Measurements from ENCODE around the gene CTDP1.

The CTDP1 gene

DNA sequence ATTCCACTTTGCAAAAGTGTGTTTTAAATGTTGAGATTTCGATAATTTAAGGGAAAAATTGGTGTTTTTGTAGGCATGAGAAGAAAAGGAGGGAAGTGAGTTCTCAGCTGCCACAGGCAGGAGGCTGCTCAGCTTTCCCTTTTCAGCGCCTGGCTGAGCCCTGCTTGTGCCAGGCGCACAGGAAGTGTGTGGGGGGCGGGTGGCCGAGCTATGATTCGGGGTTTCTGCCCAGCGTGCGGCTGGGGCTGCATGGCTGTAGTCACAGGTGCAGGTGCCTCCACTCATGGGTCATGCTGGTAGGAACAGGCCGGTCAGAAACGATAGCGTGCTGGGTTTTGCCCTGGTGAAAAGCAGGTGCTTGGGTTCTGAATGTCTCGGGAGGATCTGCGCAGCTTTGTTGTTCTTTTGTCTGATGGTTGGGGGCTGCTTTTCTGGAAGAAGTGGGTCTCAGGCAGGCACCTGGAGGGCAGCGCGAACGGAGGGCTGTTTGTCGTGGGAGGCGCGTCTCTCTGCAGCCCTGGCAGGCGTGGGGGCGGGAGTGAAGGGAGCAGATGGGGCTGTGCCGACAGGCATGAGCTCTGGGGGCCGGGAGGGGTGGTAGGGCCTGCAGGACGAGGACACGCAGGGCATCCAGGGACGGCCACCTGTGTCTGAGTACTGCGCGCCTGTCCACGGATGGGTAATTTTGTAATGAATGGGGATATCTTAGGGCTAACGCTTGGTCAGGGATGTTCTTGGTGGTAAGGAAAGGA, 120.2 kb downstream of the CTDP1 start:
- no peak for DNase-seq

DNA sequence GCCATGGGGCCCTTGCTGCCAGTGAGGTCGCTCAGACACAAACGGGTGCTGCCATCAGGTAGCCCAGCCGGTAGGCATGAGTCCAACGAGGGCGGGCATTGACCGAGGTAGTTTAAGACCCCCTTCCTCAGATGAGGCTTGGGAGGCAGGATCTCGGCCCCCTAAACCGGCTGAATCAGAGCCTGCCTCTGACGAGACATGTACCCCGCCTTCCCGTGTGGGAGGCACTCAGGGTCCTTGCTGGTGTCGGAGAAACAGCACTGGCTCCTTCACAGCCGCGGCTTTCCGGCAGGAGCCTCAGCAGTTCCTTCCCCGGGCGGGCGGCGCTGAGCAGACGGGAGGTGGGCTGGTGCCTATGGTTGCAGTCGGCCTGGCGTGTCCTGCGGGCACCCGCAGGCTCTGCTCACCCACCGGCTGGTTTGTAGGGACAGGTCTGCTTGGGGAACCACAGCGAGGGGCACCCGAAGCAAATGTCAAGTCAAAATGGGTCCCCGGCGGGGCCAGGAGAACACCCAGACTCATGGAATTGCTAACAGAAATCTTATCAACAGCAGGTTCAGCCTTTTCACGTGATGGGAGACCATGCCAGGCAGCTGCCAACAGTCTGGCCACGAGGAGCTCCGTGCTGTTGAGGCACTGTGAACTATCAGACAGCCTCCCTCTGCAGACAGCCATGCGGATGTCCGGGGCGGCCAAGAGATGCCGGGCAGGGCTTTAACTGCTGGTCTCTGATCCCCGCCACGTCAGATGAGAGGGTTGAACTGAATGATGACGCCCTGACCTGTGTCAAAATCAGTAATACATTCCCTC, 121.0 kb downstream of the CTDP1 start:
- DNase-seq, result no peak

DNA sequence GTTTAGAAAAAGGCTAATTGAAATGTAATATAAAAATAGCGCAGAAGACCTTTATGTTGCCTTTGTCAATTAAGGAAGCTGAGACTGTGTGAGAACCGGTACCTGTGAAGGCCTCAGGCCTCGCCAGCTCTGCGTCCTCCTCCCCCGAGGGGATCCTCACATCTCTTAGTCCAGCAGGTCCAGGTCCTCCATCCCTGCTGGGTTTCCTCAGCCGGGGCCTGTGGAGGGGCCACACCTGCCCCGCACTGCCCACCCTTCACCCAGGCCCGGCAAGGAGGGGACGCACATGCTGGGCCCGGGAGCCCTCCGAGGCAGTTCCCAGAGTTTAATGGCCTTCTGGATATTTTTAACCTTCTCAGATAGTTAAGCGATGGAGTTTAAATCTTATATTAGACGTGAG, 121.6 kb downstream of the CTDP1 start:
- no peak for DNase-seq

DNA sequence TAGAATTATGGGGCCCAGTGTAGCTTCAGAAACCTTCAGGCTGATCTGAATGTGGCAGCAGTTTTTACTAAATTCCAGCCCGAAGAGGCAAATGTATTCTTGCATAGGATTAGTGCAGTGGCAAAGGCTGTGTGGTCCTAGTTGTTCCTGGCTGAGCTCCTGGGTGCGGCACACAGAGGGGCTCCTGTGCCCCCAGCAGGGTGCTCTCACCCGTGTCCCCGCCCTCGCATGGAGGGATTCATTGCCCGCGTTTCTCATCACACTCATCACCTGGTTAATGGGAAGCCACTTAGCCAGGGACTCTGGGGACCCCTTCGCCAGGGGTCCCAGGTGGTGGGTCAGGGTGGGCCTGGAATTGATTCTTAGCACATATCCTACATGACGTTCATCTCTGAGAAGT, 122.0 kb downstream of the CTDP1 start:
- DNase-seq, result no peak

DNA sequence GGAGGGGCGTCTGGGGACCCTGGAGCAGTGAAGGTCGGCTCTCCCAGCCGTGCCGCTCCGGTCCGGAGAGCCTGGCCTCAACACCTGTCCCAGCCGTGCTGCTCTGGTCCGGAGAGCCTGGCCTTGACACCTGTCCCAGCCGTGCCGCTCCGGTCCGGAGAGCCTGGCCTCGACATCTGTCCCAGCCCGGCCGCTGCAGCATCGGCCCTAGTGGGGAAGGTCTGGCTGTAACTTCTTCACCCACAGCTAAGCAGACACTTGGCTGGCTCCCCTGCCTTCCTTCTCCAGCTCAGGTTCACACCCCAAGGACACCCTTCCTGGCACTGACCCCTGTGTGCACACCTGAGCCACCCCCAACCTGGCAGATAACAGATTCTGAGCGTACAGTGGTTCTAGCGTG, 122.7 kb downstream of the CTDP1 start:
- no peak for DNase-seq

DNA sequence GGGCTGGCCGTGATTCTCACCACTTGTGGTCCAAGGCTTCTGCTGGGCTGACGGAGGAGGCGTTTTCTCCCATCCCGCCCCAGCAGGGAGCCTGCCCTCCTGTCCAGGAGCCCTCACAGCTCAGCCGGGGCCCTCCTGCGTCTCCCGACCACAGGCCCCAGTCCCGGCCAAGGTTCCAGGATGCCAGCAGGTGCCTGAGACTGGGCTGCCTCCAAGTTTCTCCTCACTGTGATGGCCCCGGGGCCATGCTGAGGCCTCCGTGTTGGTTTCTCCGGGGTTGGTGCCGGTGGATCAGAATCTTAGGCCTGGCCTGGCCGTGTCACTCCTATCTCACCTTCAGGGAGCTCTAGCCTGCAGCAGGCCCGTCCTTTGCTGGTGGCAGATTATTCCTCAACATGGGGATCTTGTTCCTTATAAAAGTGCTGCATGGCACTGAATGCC, 124.0 kb downstream of the CTDP1 start:
- DNase-seq, result no peak

Data from fibroblast of skin of right quadriceps (primary cell).